SK-N-SH (cell line): ENCODE data around the gene NTRK3. TPM values are rescaled to one million over a fixed set of nuclear protein-coding genes. Genes with fewer than 3 reads are reported as not detected.

Experiments used
- CTCF ChIA-PET: fragments of 300-600, 350-600 bp; formaldehyde crosslinking; extraction: SDS; loops from one replicate; lab custom pipeline; 2021; lab: Yijun Ruan, JAX
- POLR2A ChIA-PET: fragments of 350-600 bp; sonication (Branson Sonifier 250); formaldehyde crosslinking; extraction: SDS; loops from one replicate; lab custom pipeline; 2020; ENCODE audit warnings: antibody characterized with exemption, inconsistent platforms; lab: Yijun Ruan, JAX
- DNase-seq: peaks from one replicate; pipeline ENCODE4 v3.0.0; 2012
- H2AFZ ChIP-seq: fragments of 200-600 bp; sonication (generic); 2 replicates; pipeline ENCODE4 v1.8.1; 2016; ENCODE audit warnings: antibody characterized with exemption, mild to moderate bottlenecking, low read depth
- H3F3A ChIP-seq: fragments of 200-600 bp; sonication (generic); replicated peaks from 2 replicates; pipeline ENCODE3; 2016; ENCODE audit warnings: antibody characterized with exemption, mild to moderate bottlenecking; ENCODE audit not compliant: insufficient read depth
- H3K27ac ChIP-seq, 2 experiments: fragments of 200-500 bp in 1 of 2; fragments of 200-600 bp in 1 of 2; sonication (Bioruptor generic) in 1 of 2; sonication (generic), shearing (Covaris generic) in 1 of 2; 2 replicates each; pipeline versions ENCODE4 v1.5.1 to v1.6.1; 2014 to 2016; ENCODE audit warnings: low read depth in 2 of 2, inconsistent platforms in 1 of 2, low read length in 1 of 2, mild to moderate bottlenecking in 1 of 2, mixed read lengths in 1 of 2
- H3K27me3 ChIP-seq: fragments of 200-600 bp; sonication (generic), shearing (Covaris generic); 2 replicates; pipeline ENCODE4 v1.6.1; 2016; ENCODE audit warnings: mixed run types; ENCODE audit not compliant: insufficient read depth
- H3K36me3 ChIP-seq, 2 experiments: fragments of 200-500 bp in 1 of 2; fragments of 200-600 bp in 1 of 2; sonication (Bioruptor generic) in 1 of 2; sonication (generic) in 1 of 2; replicated peaks in 1 of 2; 2 replicates each; pipeline versions ENCODE3 to v1.5.1; 2014 to 2016; ENCODE audit warnings: low read length in 1 of 2, mild to moderate bottlenecking in 1 of 2; ENCODE audit not compliant: insufficient read depth in 2 of 2, control insufficient read depth in 1 of 2
- H3K4me1 ChIP-seq, 2 experiments: fragments of 200-500 bp in 1 of 2; fragments of 200-600 bp in 1 of 2; sonication (Bioruptor generic) in 1 of 2; sonication (generic), shearing (Covaris generic) in 1 of 2; 2 replicates each; pipeline versions ENCODE4 v1.5.1 to v1.6.1; 2014 to 2016; ENCODE audit warnings: low read depth in 1 of 2, low read length in 1 of 2, mixed run types in 1 of 2; ENCODE audit not compliant: insufficient read depth in 2 of 2, control insufficient read depth in 1 of 2
- H3K4me2 ChIP-seq: fragments of 200-600 bp; sonication (generic), shearing (Covaris generic); 2 replicates; pipeline ENCODE4 v1.6.1; 2017; ENCODE audit warnings: mixed run types
- H3K4me3 ChIP-seq, 2 experiments: fragments of 200-500 bp in 1 of 2; fragments of 200-600 bp in 1 of 2; sonication (Bioruptor generic) in 1 of 2; sonication (generic), shearing (Covaris generic) in 1 of 2; 2 replicates each; pipeline versions ENCODE4 v1.5.1 to v1.8.1; 2014 to 2016; ENCODE audit warnings: low read depth in 2 of 2, inconsistent platforms in 1 of 2, low read length in 1 of 2, mild to moderate bottlenecking in 1 of 2, mixed read lengths in 1 of 2, moderate library complexity in 1 of 2
- H3K79me2 ChIP-seq: fragments of 200-600 bp; sonication (generic); 2 replicates; pipeline ENCODE4 v1.8.1; 2017; ENCODE audit warnings: mild to moderate bottlenecking; ENCODE audit not compliant: insufficient read depth
- H3K9ac ChIP-seq: fragments of 200-600 bp; sonication (generic); 2 replicates; pipeline ENCODE4 v1.6.1; 2017; ENCODE audit warnings: mixed run types
- H3K9me2 ChIP-seq: fragments of 200-600 bp; sonication (generic); 2 replicates; pipeline ENCODE4 v1.6.1; 2017; ENCODE audit warnings: mixed run types
- H3K9me3 ChIP-seq: fragments of 200-600 bp; sonication (generic); 2 replicates; pipeline ENCODE4 v1.6.1; 2017; ENCODE audit warnings: mixed run types, mild to moderate bottlenecking, moderate library complexity
- H4K20me1 ChIP-seq: fragments of 200-600 bp; sonication (generic); 2 replicates; pipeline ENCODE4 v1.6.1; 2017; ENCODE audit warnings: mild to moderate bottlenecking, mixed run types; ENCODE audit not compliant: insufficient read depth
- ELF1 ChIP-seq: IDR thresholded peaks from 2 replicates; pipeline ENCODE4 v1.4.0; 2012
- EP300 ChIP-seq, 2 experiments: IDR thresholded peaks; 2 replicates each; pipeline versions ENCODE4 v1.4.0 to v1.6.1; 2012; ENCODE audit warnings: borderline replicate concordance in 1 of 2, low read depth in 1 of 2, low read length in 1 of 2
- FOXM1 ChIP-seq: IDR thresholded peaks from 2 replicates; pipeline ENCODE4 v1.4.0; 2012; ENCODE audit warnings: low read depth, mild to moderate bottlenecking
- GABPA ChIP-seq: IDR thresholded peaks from 2 replicates; pipeline ENCODE4 v1.4.0; 2012; ENCODE audit warnings: low read depth, mild to moderate bottlenecking
- GATA2 ChIP-seq: sonication (generic); formaldehyde crosslinking; IDR thresholded peaks from 2 replicates; pipeline ENCODE4 v1.5.0; 2020; ENCODE audit warnings: mild to moderate bottlenecking, missing genetic modification reagents
- JUND ChIP-seq: IDR thresholded peaks from 2 replicates; pipeline ENCODE4 v1.4.0; 2012
- MXI1 ChIP-seq: IDR thresholded peaks from 2 replicates; pipeline ENCODE4 v1.6.1; 2012; ENCODE audit warnings: mild to moderate bottlenecking, low read depth, low read length, improper control_type of control experiment
- NRF1 ChIP-seq: IDR thresholded peaks from 2 replicates; pipeline ENCODE4 v1.6.1; 2012; ENCODE audit warnings: low read depth, mild to moderate bottlenecking, low read length
- PBX3 ChIP-seq: IDR thresholded peaks from 2 replicates; pipeline ENCODE4; 2012
- RAD21 ChIP-seq: IDR thresholded peaks from 2 replicates; pipeline ENCODE4 v1.6.1; 2012; ENCODE audit warnings: mild to moderate bottlenecking, low read length
- RCOR1 ChIP-seq: fragments of 150-350 bp; IDR thresholded peaks from 2 replicates; pipeline ENCODE4 v1.6.1; 2017; ENCODE audit warnings: antibody characterized with exemption, low read length
- REST ChIP-seq: IDR thresholded peaks from 2 replicates; pipeline ENCODE4 v1.6.1; 2012; ENCODE audit warnings: mild to moderate bottlenecking, low read depth, low read length, moderate library complexity
- RXRA ChIP-seq: IDR thresholded peaks from 2 replicates; pipeline ENCODE4 v1.4.0; 2012; ENCODE audit warnings: low read depth, mild to moderate bottlenecking, borderline replicate concordance
- TCF12 ChIP-seq: IDR thresholded peaks from 2 replicates; pipeline ENCODE4 v1.4.0; 2012
- TEAD4 ChIP-seq: IDR thresholded peaks from 2 replicates; pipeline ENCODE4 v1.4.0; 2012; ENCODE audit warnings: mild to moderate bottlenecking, borderline replicate concordance; ENCODE audit not compliant: insufficient read depth
- YY1 ChIP-seq: IDR thresholded peaks from 2 replicates; pipeline ENCODE4 v1.4.0; 2012; ENCODE audit warnings: low read depth, mild to moderate bottlenecking
- WGBS: methylation state at CpG from one replicate; pipeline ENCODE4 v1.1.6; 2017; ENCODE audit warnings: low lambda C conversion rate; 5-methylcytosine and 5-hydroxymethylcytosine counted together
- polyA plus RNA-seq, 3 experiments: library from polyadenylated mRNA; depleted of rRNA; stranded (reverse); fragments of >200 nt; gene quantifications; 2 replicates each; pipeline ENCODE4 v1.2.3, GENCODE V29; 2012
- TF ChIP-seq, protein P1 (sequence below): fragments of 150-350 bp; IDR thresholded peaks from 2 replicates; pipeline ENCODE4 v1.6.1; 2017; ENCODE audit warnings: antibody characterized with exemption, low read length, low read depth, borderline replicate concordance

The NTRK3 gene
- polyA plus RNA-seq, 1 of the 3 experiments (the other 2 are of a cell fraction): 2.6 TPM

DNA sequence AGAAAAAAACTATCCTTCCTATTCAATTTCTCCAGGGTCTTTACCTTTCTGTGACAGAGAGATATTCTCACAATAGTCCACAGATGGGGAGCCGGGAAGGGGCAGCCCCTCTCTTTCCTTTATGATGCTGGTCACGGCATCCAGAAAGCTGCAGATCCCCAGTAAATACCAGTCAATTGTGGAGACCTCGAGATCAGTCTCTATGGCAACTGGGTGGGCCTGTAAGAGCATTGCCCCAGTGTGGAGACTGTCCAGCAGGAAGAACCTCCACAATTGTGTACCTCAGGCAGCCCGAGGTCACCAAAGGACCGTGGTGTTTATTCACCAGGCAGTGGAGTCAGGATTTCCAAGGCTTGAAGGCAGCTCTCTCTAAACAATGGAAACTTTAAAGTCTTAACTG, 291.2 kb downstream of the NTRK3 start:
- no peak for TF ChIP-seq PBX3
- TF ChIP-seq GABPA: no peak
- no peak for TF ChIP-seq ELF1
- no peak for TF ChIP-seq TCF12
- TF ChIP-seq RXRA: no peak
- TF ChIP-seq REST: no peak
- no peak for TF ChIP-seq FOXM1
- no peak for TF ChIP-seq GATA2 (CRISPR knock-in tag)
- TF ChIP-seq RCOR1: no peak
- TF ChIP-seq TEAD4: no peak
- TF ChIP-seq, protein P1, sequence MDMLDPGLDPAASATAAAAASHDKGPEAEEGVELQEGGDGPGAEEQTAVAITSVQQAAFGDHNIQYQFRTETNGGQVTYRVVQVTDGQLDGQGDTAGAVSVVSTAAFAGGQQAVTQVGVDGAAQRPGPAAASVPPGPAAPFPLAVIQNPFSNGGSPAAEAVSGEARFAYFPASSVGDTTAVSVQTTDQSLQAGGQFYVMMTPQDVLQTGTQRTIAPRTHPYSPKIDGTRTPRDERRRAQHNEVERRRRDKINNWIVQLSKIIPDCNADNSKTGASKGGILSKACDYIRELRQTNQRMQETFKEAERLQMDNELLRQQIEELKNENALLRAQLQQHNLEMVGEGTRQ: no peak
- no peak for TF ChIP-seq JUND
- TF ChIP-seq RAD21: no peak
- TF ChIP-seq NRF1: no peak
- no peak for TF ChIP-seq YY1
- TF ChIP-seq MXI1: no peak
- no peak for TF ChIP-seq EP300 (IDR thresholded peaks at IDR 0.05; ENCODE audit: borderline replicate concordance in 1 of 2, low read depth in 1 of 2, low read length in 1 of 2)
- TF ChIP-seq, all 33 proteins: peak for 0
- Histone ChIP-seq H2AFZ (no peak overlapping the region), H3K27me3 (no peaks in the 10 kb centered on the region), H3K4me1 (peaks cover 5 to 6% of the 10 kb centered on the region in 2 experiments; a peak in 2 of 4 replicates), H3F3A (no peaks in the 10 kb centered on the region), H3K36me3 (no peaks in the 10 kb centered on the region), H3K9me3 (no peaks in the 10 kb centered on the region), H4K20me1 (no peaks in the 10 kb centered on the region), H3K4me3 (no peak overlapping the region), H3K79me2 (no peaks in the 10 kb centered on the region), H3K9ac (no peak overlapping the region), H3K27ac (no peak overlapping the region), H3K4me2 (no peak overlapping the region), H3K9me2 (no peaks in the 10 kb centered on the region)
- ChIA-PET POLR2A (no interaction called here), CTCF (no interaction called here)
- 52% methylated on average over 5 of the region's 5 CpGs for WGBS
- DNase-seq: no peak
